HEK293 (cell line): Measurements from ENCODE around the gene CNIH3.

Experiments
- CTCF ChIA-PET: fragments of 350-600 bp; formaldehyde crosslinking; extraction: SDS; loops from one replicate; lab custom pipeline; 2021; ENCODE audit warnings: antibody characterized with exemption; lab: Yijun Ruan, JAX
- POLR2A ChIA-PET: fragments of 300-600 bp; formaldehyde crosslinking; extraction: SDS; loops from one replicate; lab custom pipeline; 2020; ENCODE audit warnings: antibody characterized with exemption, inconsistent platforms; lab: Yijun Ruan, JAX
- H3K27ac ChIP-seq: fragments of 200-500 bp; sonication (Bioruptor generic); 2 replicates; pipeline ENCODE4 v1.5.1; 2014; ENCODE audit warnings: low read depth, low read length, control low read depth, inconsistent platforms; ENCODE audit errors: extremely low read depth
- H3K36me3 ChIP-seq, 2 experiments: fragments of 200-500 bp in 1 of 2; sonication (Bioruptor generic) in 1 of 2; 1 replicate in 1 of 2; 2 replicates in 1 of 2; pipeline ENCODE4 v1.5.1; 2014 to 2017; ENCODE audit warnings: inconsistent platforms in 2 of 2, low read length in 2 of 2; ENCODE audit not compliant: control insufficient read depth in 2 of 2, insufficient read depth in 1 of 2
- H3K4me1 ChIP-seq: fragments of 200-500 bp; sonication (Bioruptor generic); 2 replicates; pipeline ENCODE4 v1.5.1; 2014; ENCODE audit warnings: mild to moderate bottlenecking, low read length, inconsistent platforms; ENCODE audit not compliant: control insufficient read depth, insufficient read depth
- H3K4me3 ChIP-seq: 2 replicates; pipeline ENCODE4 v1.5.1; 2011; ENCODE audit warnings: low read depth, mild to moderate bottlenecking, control low read depth, low read length, moderate library complexity
- H3K9me3 ChIP-seq: fragments of 200-500 bp; sonication (Bioruptor generic); 2 replicates; pipeline ENCODE4 v1.5.1; 2014; ENCODE audit warnings: low read depth, low read length, inconsistent platforms; ENCODE audit not compliant: control insufficient read depth, insufficient read depth
- KLF10 ChIP-seq: fragments of 450-650 bp; IDR thresholded peaks from 2 replicates; pipeline ENCODE4 v1.5.1; 2018; ENCODE audit warnings: missing biosample characterization, mild to moderate bottlenecking, missing genetic modification characterization
- PATZ1 ChIP-seq: fragments of 450-650 bp; formaldehyde crosslinking; IDR thresholded peaks from 2 replicates; pipeline ENCODE4 v1.5.1; 2016; ENCODE audit warnings: missing biosample characterization, missing genetic modification characterization
- PRDM10 ChIP-seq: fragments of 450-650 bp; formaldehyde crosslinking; IDR thresholded peaks from 2 replicates; pipeline ENCODE4 v1.5.1; 2016; ENCODE audit warnings: missing biosample characterization, missing genetic modification characterization
- ZBTB11 ChIP-seq: fragments of 450-650 bp; formaldehyde crosslinking; conservative IDR thresholded peaks from 2 replicates; pipeline ENCODE4 v1.5.1; 2016; ENCODE audit warnings: low read depth, missing biosample characterization, missing genetic modification characterization
- ZBTB17 ChIP-seq: fragments of 450-650 bp; formaldehyde crosslinking; IDR thresholded peaks from 2 replicates; pipeline ENCODE4 v1.5.1; 2016; ENCODE audit warnings: missing biosample characterization, missing genetic modification characterization
- ZBTB48 ChIP-seq: fragments of 450-650 bp; formaldehyde crosslinking; IDR thresholded peaks from 2 replicates; pipeline ENCODE4 v1.5.1; 2016; ENCODE audit warnings: missing biosample characterization, missing genetic modification characterization
- ZNF140 ChIP-seq: fragments of 450-650 bp; formaldehyde crosslinking; IDR thresholded peaks from 2 replicates; pipeline ENCODE4 v1.5.1; 2016; ENCODE audit warnings: missing biosample characterization, missing genetic modification characterization
- ZNF19 ChIP-seq: fragments of 450-650 bp; formaldehyde crosslinking; IDR thresholded peaks from 2 replicates; pipeline ENCODE4; 2016; ENCODE audit warnings: missing biosample characterization, missing genetic modification characterization, low read depth
- ZNF211 ChIP-seq: fragments of 450-650 bp; formaldehyde crosslinking; IDR thresholded peaks from 2 replicates; pipeline ENCODE4 v1.5.1; 2016; ENCODE audit warnings: low read depth, missing biosample characterization, missing genetic modification characterization
- ZNF24 ChIP-seq: fragments of 450-650 bp; formaldehyde crosslinking; IDR thresholded peaks from 2 replicates; pipeline ENCODE4 v1.5.1; 2016; ENCODE audit warnings: missing biosample characterization, missing genetic modification characterization
- ZNF426 ChIP-seq: fragments of 450-650 bp; formaldehyde crosslinking; IDR thresholded peaks from 2 replicates; pipeline ENCODE4 v1.5.1; 2017; ENCODE audit warnings: missing biosample characterization, missing genetic modification characterization, mild to moderate bottlenecking, inconsistent platforms, moderate library complexity
- ZNF449 ChIP-seq: fragments of 450-650 bp; formaldehyde crosslinking; IDR thresholded peaks from 2 replicates; pipeline ENCODE4 v1.5.1; 2017; ENCODE audit warnings: missing biosample characterization, mild to moderate bottlenecking, missing genetic modification characterization, moderate library complexity
- ZNF48 ChIP-seq: fragments of 450-650 bp; formaldehyde crosslinking; IDR thresholded peaks from 2 replicates; pipeline ENCODE4 v1.5.1; 2016; ENCODE audit warnings: missing biosample characterization, missing genetic modification characterization
- TF ChIP-seq, protein P1 (sequence below): fragments of 450-650 bp; formaldehyde crosslinking; IDR thresholded peaks from 2 replicates; pipeline ENCODE4 v1.5.1; 2016; ENCODE audit warnings: missing biosample characterization, missing genetic modification characterization
- TF ChIP-seq, protein P2 (sequence below): fragments of 450-650 bp; formaldehyde crosslinking; IDR thresholded peaks from 2 replicates; pipeline ENCODE4 v1.5.1; 2016; ENCODE audit warnings: missing biosample characterization, missing genetic modification characterization
- TF ChIP-seq, protein P3 (sequence below): fragments of 450-650 bp; formaldehyde crosslinking; IDR thresholded peaks from 2 replicates; pipeline ENCODE4 v1.5.1; 2016; ENCODE audit warnings: missing biosample characterization, missing genetic modification characterization

CNIH3 gene

GRCh38 chr1:224612246-224612645 is 3.9 kb upstream of the CNIH3 start:
- Histone ChIP-seq H3K4me3 (no peak overlapping the region), H3K36me3 (no peaks in the 10 kb centered on the region), H3K27ac (no peak overlapping the region), H3K4me1 (peaks cover 5% of the 10 kb centered on the region), H3K9me3 (no peaks in the 10 kb centered on the region)
- ChIA-PET POLR2A (no interaction called here), CTCF (interaction anchor here (0.7 to 1.5 kb wide), 4 partner anchors 17 to 310 kb away, joined by 3 to 5 read pairs (median 3); no protein-coding TSS in a partner anchor)
- TF ChIP-seq ZNF24 (tag by site-specific recombination) (no peak), ZNF426 (no peak), ZNF140 (tag by site-specific recombination) (no peak), ZNF19 (tag by site-specific recombination) (no peak), ZBTB17 (tag by site-specific recombination) (no peak), PATZ1 (tag by site-specific recombination) (no peak), KLF10 (tag by site-specific recombination) (no peak), PRDM10 (tag by site-specific recombination) (no peak), ZBTB11 (tag by site-specific recombination) (no peak), ZNF449 (tag by site-specific recombination) (no peak), ZNF211 (tag by site-specific recombination) (no peak), ZNF48 (tag by site-specific recombination) (no peak), ZBTB48 (tag by site-specific recombination) (no peak)
- TF ChIP-seq, protein P1, sequence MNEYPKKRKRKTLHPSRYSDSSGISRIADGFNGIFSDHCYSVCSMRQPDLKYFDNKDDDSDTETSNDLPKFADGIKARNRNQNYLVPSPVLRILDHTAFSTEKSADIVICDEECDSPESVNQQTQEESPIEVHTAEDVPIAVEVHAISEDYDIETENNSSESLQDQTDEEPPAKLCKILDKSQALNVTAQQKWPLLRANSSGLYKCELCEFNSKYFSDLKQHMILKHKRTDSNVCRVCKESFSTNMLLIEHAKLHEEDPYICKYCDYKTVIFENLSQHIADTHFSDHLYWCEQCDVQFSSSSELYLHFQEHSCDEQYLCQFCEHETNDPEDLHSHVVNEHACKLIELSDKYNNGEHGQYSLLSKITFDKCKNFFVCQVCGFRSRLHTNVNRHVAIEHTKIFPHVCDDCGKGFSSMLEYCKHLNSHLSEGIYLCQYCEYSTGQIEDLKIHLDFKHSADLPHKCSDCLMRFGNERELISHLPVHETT (tag by site-specific recombination) = no peak
- TF ChIP-seq, protein P2, sequence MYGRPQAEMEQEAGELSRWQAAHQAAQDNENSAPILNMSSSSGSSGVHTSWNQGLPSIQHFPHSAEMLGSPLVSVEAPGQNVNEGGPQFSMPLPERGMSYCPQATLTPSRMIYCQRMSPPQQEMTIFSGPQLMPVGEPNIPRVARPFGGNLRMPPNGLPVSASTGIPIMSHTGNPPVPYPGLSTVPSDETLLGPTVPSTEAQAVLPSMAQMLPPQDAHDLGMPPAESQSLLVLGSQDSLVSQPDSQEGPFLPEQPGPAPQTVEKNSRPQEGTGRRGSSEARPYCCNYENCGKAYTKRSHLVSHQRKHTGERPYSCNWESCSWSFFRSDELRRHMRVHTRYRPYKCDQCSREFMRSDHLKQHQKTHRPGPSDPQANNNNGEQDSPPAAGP (tag by site-specific recombination) = no peak
- TF ChIP-seq, protein P3, sequence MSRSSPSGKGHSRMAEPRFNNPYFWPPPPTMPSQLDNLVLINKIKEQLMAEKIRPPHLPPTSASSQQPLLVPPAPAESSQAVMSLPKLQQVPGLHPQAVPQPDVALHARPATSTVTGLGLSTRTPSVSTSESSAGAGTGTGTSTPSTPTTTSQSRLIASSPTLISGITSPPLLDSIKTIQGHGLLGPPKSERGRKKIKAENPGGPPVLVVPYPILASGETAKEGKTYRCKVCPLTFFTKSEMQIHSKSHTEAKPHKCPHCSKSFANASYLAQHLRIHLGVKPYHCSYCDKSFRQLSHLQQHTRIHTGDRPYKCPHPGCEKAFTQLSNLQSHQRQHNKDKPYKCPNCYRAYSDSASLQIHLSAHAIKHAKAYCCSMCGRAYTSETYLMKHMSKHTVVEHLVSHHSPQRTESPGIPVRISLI (tag by site-specific recombination) = no peak
